ENCODE data around the gene RGS12. TPM values are rescaled to one million over a fixed set of nuclear protein-coding genes. Genes with fewer than 3 reads are reported as not detected.
A peak's percentile ranks its signal among the peaks of the same experiment; 100 is the strongest.
"Not testable (repeated sequence)": the region's sequence is repeated elsewhere in the genome, so short reads cannot be mapped to it uniquely, and the experiment has no call there.

RGS12 gene
- total RNA-seq, 1 donor from 2014 or later, result 28.2 TPM

DNA sequence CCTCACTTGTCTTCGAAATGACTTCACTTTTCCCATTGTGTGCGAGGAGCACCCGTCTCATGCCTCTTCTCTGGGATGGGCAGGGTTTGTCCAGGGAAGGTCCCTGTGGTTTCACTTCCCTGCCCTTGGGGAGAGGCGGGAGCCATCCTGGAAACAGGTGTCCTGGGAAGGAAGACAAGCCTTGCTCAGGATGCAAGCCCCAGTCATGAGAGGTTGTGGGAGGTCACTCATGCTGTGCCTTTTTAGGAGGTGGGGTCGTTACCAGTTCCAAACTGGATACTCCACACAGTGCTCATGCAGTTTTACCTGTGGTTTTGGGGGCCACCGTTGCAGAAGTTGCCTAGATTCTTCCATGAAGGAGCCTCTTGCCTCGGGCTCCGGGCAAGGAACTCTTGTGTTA lies 3.8 kb downstream of the RGS12 start:
- no peaks in the 10 kb centered on the region for H3K9me3 ChIP-seq (ENCODE audit: control insufficient read depth in 3 of 3, low read length in 3 of 3)
- peaks cover 23 to 50% (median 34%) of the 10 kb centered on the region in 3 donors for H3K4me1 ChIP-seq (ENCODE audit: control insufficient read depth in 3 of 3, insufficient read depth in 3 of 3, low read length in 3 of 3)
- no peak overlapping the region for H3K9ac ChIP-seq (ENCODE audit: low read depth in 1 of 3, low read length in 3 of 3)
- H3K4me3 ChIP-seq (ENCODE audit: low read length in 3 of 3), result no peak overlapping the region
- no peaks in the 10 kb centered on the region for H3K27me3 ChIP-seq (ENCODE audit: control insufficient read depth in 3 of 3, insufficient read depth in 3 of 3, low read length in 3 of 3)
- H3K27ac ChIP-seq (ENCODE audit: low read depth, low read length), result no peak overlapping the region
- H3K36me3 ChIP-seq (ENCODE audit: control insufficient read depth in 3 of 3, insufficient read depth in 3 of 3, low read length in 3 of 3), result no peaks in the 10 kb centered on the region

DNA sequence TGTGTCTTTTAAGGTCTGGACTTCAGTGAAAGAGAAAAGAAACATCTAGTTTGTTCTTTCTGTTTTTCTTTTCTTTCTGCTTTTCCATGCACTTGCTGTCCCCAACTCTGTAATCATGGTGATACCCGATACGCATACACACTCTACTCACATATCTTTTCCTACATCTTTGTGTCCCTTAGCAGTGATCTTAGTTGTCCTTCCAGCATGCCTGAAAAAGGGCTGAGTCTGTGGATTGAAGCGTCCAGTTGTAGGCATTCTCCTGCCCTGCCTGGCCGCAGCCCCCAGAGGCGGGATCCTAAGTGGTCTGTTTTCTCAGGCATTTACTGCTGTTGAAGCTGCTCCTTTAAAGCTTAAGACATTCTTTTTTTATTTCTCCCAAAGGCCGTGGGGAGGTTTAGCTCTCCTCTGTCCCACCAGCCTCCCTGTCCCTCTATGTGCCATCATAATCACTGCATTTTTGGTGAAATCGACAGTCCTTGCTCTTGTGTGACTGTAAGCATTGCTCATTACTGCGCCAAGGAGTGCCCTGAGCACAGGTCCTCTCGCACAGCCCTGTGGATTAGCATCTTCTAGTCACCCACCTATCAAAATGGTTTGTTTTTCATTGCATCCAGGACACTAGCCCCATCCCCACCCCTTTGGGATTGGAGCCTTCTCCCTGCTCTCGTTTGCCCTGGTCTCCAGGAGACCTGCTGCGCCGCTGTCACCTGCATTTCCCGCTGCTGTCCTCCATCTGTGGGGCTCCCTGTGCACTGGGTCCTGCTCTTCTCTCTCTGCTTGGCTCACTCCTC lies 4.4 kb downstream of the RGS12 start:
- H3K36me3 ChIP-seq (ENCODE audit: control insufficient read depth in 3 of 3, insufficient read depth in 3 of 3, low read length in 3 of 3), result no peaks in the 10 kb centered on the region
- H3K9ac ChIP-seq (ENCODE audit: low read depth in 1 of 3, low read length in 3 of 3), result no peak overlapping the region
- H3K4me3 ChIP-seq (ENCODE audit: low read length in 3 of 3), result no peak overlapping the region
- H3K27ac ChIP-seq (ENCODE audit: low read depth, low read length), result no peak overlapping the region
- H3K4me1 ChIP-seq (ENCODE audit: control insufficient read depth in 3 of 3, insufficient read depth in 3 of 3, low read length in 3 of 3), result peaks cover 17 to 45% (median 34%) of the 10 kb centered on the region in 3 donors
- no peaks in the 10 kb centered on the region for H3K9me3 ChIP-seq (ENCODE audit: control insufficient read depth in 3 of 3, low read length in 3 of 3)
- no peaks in the 10 kb centered on the region for H3K27me3 ChIP-seq (ENCODE audit: control insufficient read depth in 3 of 3, insufficient read depth in 3 of 3, low read length in 3 of 3)

DNA sequence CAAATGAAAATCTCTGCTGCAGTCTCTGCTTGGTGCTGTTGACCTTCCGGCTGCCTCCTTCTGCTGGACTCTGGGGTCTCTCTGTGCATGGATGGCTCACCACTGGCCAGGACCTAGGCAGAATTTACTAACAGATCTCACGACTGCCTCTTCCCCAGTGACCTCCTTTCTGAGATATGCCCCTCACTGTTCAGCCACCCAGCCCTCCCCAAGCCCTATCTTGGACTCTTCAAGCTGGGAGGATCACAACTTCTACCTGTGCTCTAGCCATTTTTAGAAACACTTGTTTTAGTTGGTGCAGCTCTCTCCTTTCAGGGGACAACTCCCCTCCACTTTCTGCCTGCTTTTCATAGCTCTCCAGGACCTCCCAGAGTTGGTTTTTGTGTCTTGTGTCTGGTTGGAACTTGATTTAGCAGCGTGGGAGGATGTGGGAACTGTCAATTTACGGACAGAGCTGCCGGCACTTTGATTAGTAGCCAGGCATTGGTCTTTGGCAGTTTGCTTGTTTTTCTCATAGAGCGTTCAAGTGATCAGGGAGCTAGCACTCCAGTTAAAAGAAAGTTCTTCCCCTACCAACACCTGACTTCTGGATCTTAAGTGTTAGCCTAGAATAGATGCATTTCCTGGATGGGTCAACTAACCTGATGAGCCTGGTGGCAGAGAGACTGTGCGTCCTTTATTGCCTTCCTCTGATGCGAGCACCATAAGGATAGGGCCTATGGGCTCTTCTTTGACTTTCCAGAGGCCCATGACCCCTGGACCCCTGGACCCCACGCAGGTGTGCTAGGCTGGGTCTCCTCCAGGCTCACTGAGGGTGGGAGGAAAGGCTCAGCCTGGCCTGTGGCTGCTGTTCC lies 6.5 kb downstream of the RGS12 start:
- H3K4me1 ChIP-seq (ENCODE audit: control insufficient read depth in 3 of 3, insufficient read depth in 3 of 3, low read length in 3 of 3), result peaks cover 11 to 35% (median 30%) of the 10 kb centered on the region in 3 donors
- no peaks in the 10 kb centered on the region for H3K9me3 ChIP-seq (ENCODE audit: control insufficient read depth in 3 of 3, low read length in 3 of 3)
- H3K27ac ChIP-seq (ENCODE audit: low read depth, low read length), result peak overlapping the region; percentile 9
- H3K4me3 ChIP-seq (ENCODE audit: low read length in 3 of 3), result no peak overlapping the region
- H3K36me3 ChIP-seq (ENCODE audit: control insufficient read depth in 3 of 3, insufficient read depth in 3 of 3, low read length in 3 of 3), result no peaks in the 10 kb centered on the region
- H3K9ac ChIP-seq (ENCODE audit: low read depth in 1 of 3, low read length in 3 of 3), result peak overlapping the region; percentile 12 to 38 (median 25)
- H3K27me3 ChIP-seq (ENCODE audit: control insufficient read depth in 3 of 3, insufficient read depth in 3 of 3, low read length in 3 of 3), result no peaks in the 10 kb centered on the region

DNA sequence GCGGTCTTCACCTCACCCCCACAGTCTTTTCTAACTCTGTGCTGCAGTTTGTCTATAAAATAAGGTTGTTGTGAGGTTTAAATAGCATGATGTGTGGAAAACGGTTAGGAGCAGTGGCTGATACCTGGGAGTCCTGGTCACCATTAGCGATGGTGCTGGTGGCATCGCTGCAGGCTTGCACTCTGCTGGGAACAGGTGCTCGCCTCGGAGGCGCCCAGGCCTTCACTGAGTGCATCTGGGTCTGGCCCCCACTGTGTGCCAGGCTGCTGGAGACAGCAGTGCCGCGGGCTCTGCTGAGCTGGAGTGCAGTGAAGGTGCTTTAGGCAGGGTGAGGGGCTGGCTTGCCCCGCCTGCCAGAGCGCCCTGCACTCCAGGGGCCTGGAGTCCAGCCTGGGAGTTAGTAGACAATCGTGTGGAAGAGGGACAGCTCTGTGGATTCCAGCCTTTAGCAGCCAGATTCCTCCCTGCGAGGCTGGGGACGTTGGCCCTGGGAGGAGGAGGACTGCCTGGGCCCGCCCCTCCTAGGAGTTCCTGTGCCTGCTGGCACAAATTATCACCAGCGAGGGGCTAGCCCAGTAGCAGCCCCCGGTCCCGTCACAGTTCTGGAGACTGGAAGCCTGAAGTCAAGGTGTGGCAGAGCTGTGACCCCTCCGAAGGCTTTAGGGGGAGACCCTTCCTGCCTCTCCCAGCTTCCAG lies 7.3 kb downstream of the RGS12 start:
- H3K4me1 ChIP-seq (ENCODE audit: control insufficient read depth in 3 of 3, insufficient read depth in 3 of 3, low read length in 3 of 3), result peaks cover 19 to 38% (median 35%) of the 10 kb centered on the region in 3 donors

DNA sequence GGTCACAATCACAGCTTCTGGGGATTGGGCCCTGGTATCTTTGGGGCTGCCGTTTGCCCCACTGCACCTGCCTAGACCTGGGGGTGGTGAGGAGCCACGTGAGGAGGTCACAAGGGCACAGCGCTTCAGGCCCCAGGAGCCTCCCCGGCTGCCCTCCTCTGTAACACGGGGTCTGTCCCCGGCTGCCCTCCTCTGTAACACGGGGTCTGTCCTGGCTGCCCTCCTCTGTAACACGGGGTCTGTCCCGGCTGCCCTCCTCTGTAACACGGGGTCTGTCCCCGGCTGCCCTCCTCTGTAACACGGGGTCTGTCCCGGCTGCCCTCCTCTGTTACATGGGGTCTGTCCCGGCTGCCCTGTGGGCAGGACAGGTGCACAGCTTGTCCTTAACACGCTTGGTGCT lies 8.1 kb downstream of the RGS12 start:
- not testable (repeated sequence) for H3K4me3 ChIP-seq (ENCODE audit: low read length in 3 of 3); H3K9ac ChIP-seq (ENCODE audit: low read depth in 1 of 3, low read length in 3 of 3); H3K27ac ChIP-seq (ENCODE audit: low read depth, low read length); H3K36me3 ChIP-seq (ENCODE audit: control insufficient read depth in 3 of 3, insufficient read depth in 3 of 3, low read length in 3 of 3); H3K9me3 ChIP-seq (ENCODE audit: control insufficient read depth in 3 of 3, low read length in 3 of 3); H3K27me3 ChIP-seq (ENCODE audit: control insufficient read depth in 3 of 3, insufficient read depth in 3 of 3, low read length in 3 of 3)
- H3K4me1 ChIP-seq (ENCODE audit: control insufficient read depth in 3 of 3, insufficient read depth in 3 of 3, low read length in 3 of 3), result peaks cover 26 to 45% (median 43%) of the 10 kb centered on the region in 3 donors

More for the DNA sequence above, 7.3 kb downstream of the RGS12 start:
- Histone ChIP-seq H3K9me3 (ENCODE audit: control insufficient read depth in 3 of 3, low read length in 3 of 3) (no peaks in the 10 kb centered on the region), H3K36me3 (ENCODE audit: control insufficient read depth in 3 of 3, insufficient read depth in 3 of 3, low read length in 3 of 3) (no peaks in the 10 kb centered on the region), H3K9ac (ENCODE audit: low read depth in 1 of 3, low read length in 3 of 3) (peak overlapping the region in 2 of 3 donors; percentile 25 to 38), H3K27ac (ENCODE audit: low read depth, low read length) (peak overlapping the region; percentile 9), H3K27me3 (ENCODE audit: control insufficient read depth in 3 of 3, insufficient read depth in 3 of 3, low read length in 3 of 3) (no peaks in the 10 kb centered on the region), H3K4me3 (ENCODE audit: low read length in 3 of 3) (no peak overlapping the region)

DNA sequence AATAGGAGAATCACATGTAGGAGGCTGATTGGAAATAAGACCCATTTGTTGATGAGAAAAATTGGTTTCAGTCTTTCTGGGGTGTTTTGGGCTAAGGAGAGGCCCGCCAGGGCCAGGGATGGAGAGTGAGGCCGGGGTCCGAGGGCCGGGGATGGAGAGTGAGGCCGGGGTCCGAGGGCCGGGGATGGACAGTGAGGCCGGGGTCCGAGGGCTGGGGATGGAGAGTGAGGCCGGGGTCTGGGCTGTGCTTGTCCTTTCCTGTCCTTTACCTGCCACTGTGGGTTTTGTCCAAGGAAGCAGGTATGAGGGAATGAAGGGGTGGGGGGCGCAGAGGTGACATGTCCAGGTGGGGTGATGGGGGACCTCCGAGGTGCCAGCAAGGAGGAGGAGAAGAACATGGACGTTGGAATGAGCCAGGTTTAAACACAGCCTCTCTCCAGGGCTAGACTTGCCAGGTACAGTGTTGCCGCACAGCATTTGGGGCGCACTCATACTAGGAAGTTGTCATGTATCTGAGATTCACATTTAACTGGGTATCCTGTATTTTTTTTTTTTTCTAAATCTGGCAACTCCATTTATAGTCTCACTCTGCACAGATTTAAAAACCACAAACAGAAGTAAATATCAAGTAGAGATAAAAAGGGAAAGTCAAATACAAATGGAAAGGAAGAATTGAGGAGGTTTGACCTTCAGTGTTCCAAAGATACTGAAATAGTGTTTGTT lies 8.8 kb downstream of the RGS12 start:
- Histone ChIP-seq H3K4me3 (ENCODE audit: low read length in 3 of 3) (no peak overlapping the region), H3K4me1 (ENCODE audit: control insufficient read depth in 3 of 3, insufficient read depth in 3 of 3, low read length in 3 of 3) (peaks cover 29 to 50% (median 50%) of the 10 kb centered on the region in 3 donors), H3K9ac (ENCODE audit: low read depth in 1 of 3, low read length in 3 of 3) (no peak overlapping the region), H3K27me3 (ENCODE audit: control insufficient read depth in 3 of 3, insufficient read depth in 3 of 3, low read length in 3 of 3) (no peaks in the 10 kb centered on the region), H3K9me3 (ENCODE audit: control insufficient read depth in 3 of 3, low read length in 3 of 3) (no peaks in the 10 kb centered on the region), H3K36me3 (ENCODE audit: control insufficient read depth in 3 of 3, insufficient read depth in 3 of 3, low read length in 3 of 3) (no peaks in the 10 kb centered on the region), H3K27ac (ENCODE audit: low read depth, low read length) (no peak overlapping the region)

DNA sequence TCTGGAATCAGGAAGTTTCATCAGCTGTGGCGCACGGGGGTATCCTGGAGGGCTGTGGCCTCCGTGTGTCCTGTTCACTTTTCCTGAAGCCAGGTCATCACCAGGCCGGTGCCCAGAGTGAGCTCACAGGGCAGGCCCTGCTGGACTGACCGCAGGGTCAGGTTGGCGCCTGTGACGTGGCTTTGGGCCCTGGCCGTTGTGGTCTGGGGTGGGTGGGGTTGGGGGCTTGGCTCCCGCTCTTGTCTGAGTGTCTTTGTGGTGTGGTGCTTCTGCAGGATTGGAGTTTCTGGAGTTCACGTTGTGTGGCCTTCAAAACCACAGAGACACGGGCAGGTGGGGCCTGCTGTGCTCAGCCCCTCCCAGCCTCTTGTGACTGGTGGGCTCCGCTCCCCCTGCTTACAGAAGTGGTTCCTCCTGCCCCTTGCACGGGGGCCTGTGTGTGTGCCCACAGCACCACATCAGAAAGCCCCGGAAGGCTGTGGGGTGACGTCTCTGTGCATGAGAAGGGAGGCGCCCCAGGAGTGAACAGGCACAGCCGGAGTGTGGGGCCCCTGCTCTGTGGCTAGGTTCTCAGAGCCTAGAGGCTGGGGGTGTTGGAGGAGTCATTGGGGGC lies 9.5 kb downstream of the RGS12 start:
- H3K9ac ChIP-seq (ENCODE audit: low read depth in 1 of 3, low read length in 3 of 3), result no peak overlapping the region
- H3K4me3 ChIP-seq (ENCODE audit: low read length in 3 of 3), result no peak overlapping the region
- H3K4me1 ChIP-seq (ENCODE audit: control insufficient read depth in 3 of 3, insufficient read depth in 3 of 3, low read length in 3 of 3), result peaks cover 29 to 51% (median 49%) of the 10 kb centered on the region in 3 donors
- H3K27ac ChIP-seq (ENCODE audit: low read depth, low read length), result no peak overlapping the region
- no peaks in the 10 kb centered on the region for H3K36me3 ChIP-seq (ENCODE audit: control insufficient read depth in 3 of 3, insufficient read depth in 3 of 3, low read length in 3 of 3)
- H3K27me3 ChIP-seq (ENCODE audit: control insufficient read depth in 3 of 3, insufficient read depth in 3 of 3, low read length in 3 of 3), result no peaks in the 10 kb centered on the region
- H3K9me3 ChIP-seq (ENCODE audit: control insufficient read depth in 3 of 3, low read length in 3 of 3), result no peaks in the 10 kb centered on the region

DNA sequence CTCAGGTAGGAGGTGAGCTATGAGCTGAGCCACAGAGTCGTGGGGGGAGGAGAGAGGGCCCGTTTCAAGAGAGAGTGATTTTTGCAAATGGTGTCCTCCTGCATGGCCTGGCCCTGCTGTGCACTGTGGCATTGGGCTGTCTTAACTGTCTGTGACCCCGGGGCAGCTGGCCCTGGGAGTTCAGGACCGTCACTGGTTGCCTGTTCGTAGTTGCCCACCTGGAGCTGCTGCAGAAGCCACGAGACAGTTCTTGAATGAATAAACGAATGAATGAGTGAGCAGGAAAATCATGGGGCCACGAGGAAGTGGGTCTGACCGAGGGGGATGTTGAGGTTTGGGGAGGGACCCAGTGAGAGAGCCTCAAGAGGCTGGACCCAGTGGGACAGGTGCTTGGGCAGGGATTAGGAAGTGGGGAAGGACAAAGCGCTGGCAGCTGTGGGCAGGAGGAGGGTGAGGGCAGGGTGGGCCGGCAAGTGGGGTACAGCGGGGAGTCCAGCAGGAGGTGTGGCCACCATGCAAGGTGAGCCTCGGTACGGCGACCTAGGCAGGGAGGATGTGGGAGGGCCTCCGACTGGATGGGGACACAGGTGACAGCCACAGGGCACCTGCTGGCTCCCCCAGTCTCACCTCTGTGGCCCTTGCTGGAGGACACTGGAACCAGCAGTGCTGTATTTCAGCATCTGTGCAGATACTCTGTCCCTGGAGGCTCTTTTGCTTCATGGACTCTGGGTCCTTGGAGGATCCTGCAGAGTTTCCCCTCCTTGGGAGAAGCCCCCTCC lies 10.2 kb downstream of the RGS12 start:
- Histone ChIP-seq H3K27ac (ENCODE audit: low read depth, low read length) (no peak overlapping the region), H3K9me3 (ENCODE audit: control insufficient read depth in 3 of 3, low read length in 3 of 3) (no peaks in the 10 kb centered on the region), H3K4me3 (ENCODE audit: low read length in 3 of 3) (no peak overlapping the region), H3K36me3 (ENCODE audit: control insufficient read depth in 3 of 3, insufficient read depth in 3 of 3, low read length in 3 of 3) (no peaks in the 10 kb centered on the region), H3K9ac (ENCODE audit: low read depth in 1 of 3, low read length in 3 of 3) (peak overlapping the region in 1 of 3 donors; percentile 33), H3K4me1 (ENCODE audit: control insufficient read depth in 3 of 3, insufficient read depth in 3 of 3, low read length in 3 of 3) (peaks cover 29 to 51% (median 49%) of the 10 kb centered on the region in 3 donors), H3K27me3 (ENCODE audit: control insufficient read depth in 3 of 3, insufficient read depth in 3 of 3, low read length in 3 of 3) (no peaks in the 10 kb centered on the region)

DNA sequence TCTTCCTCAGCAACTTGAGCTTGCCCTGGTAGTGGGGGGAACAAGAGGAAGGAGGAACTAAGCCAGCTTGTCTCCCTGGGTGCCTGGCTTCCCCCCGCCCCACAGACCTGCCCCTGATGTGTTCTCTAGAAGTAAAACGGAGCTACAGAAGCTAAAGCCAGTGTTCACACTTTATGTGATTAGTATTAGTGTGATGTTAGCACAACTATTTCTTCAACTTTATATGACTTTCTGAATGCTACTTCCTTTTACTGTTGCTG lies 10.7 kb downstream of the RGS12 start:
- peaks cover 29 to 52% (median 51%) of the 10 kb centered on the region in 3 donors for H3K4me1 ChIP-seq (ENCODE audit: control insufficient read depth in 3 of 3, insufficient read depth in 3 of 3, low read length in 3 of 3)
- H3K27ac ChIP-seq (ENCODE audit: low read depth, low read length), result no peak overlapping the region
- no peaks in the 10 kb centered on the region for H3K27me3 ChIP-seq (ENCODE audit: control insufficient read depth in 3 of 3, insufficient read depth in 3 of 3, low read length in 3 of 3)
- peak overlapping the region in 1 of 3 donors; percentile 33 for H3K9ac ChIP-seq (ENCODE audit: low read depth in 1 of 3, low read length in 3 of 3)
- H3K36me3 ChIP-seq (ENCODE audit: control insufficient read depth in 3 of 3, insufficient read depth in 3 of 3, low read length in 3 of 3), result no peaks in the 10 kb centered on the region
- H3K4me3 ChIP-seq (ENCODE audit: low read length in 3 of 3), result no peak overlapping the region
- no peaks in the 10 kb centered on the region for H3K9me3 ChIP-seq (ENCODE audit: control insufficient read depth in 3 of 3, low read length in 3 of 3)

Measured in skeletal muscle tissue (tissue), 4 donors.